GM12872 (cell line): Measurements from ENCODE around the gene ACTRT2.

Experiments used
- CTCF ChIP-seq: IDR thresholded peaks from 3 replicates; pipeline ENCODE4 v1.5.1; 2011; ENCODE audit warnings: low read depth, mild to moderate bottlenecking, low read length, moderate library complexity; ENCODE audit not compliant: insufficient read depth

The ACTRT2 gene

GRCh38 chr1:3038113-3038551 lies 16.9 kb downstream of the ACTRT2 start:
- no peak for TF ChIP-seq CTCF

DNA sequence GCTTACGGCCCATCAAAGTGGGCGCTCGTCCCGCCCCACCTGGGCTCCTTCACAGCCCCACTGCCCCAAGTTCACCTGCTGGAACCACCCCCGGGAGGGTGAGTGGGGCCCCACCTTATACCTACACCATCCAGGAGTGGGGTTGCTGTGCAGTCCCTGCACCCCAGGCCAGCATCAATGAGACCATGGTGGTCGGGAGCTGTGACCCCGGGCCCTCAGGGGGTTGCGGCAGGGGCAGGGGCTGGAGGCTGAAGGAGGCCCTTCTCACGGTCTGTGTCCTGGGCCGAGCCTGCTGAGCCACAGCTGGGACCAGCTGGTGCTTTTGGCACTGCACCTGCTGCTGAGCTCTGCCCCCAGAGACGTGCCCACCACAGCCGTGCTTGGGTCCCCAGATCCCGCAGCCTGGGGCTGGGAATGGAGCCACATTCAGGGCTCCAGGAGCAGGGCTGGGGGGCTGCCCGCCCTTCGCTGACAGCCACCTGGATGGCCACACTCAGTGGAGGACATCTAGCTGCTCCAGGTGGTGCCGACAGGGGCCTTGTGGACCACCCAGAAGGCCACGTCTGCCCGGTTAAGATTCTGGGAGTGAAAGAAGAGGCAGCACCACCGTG lies 17.4 kb downstream of the ACTRT2 start:
- TF ChIP-seq CTCF, result no peak

- TF ChIP-seq CTCF, result no peak
These were observed 18.7 kb downstream of the ACTRT2 start for GRCh38 chr1:3040004-3040403.

GRCh38 chr1:3042481-3042880 lies 21.2 kb downstream of the ACTRT2 start:
- no peak for TF ChIP-seq CTCF

- TF ChIP-seq CTCF, result no peak
These were observed 27.9 kb downstream of the ACTRT2 start for GRCh38 chr1:3049164-3049563.

DNA sequence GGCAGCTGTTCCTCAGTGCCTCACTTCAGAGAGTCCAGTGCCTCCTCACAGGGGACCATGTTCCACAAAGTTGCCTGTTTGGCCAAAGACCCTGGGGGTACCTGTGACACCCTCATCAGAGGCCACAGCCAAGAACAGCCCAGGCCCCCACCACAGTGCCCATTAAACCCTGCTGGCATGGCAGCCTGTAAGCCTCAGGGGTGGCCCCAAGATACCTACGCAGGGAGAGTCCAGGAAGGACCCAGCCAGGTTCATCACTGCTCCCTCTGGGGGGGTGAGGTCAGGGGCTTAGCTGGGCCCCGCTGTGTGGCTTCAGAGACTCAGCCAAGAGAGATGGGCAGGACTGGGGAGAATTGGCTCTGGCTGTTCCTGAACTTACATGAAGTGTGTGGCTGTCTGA lies 28.6 kb downstream of the ACTRT2 start:
- TF ChIP-seq CTCF, result no peak

DNA sequence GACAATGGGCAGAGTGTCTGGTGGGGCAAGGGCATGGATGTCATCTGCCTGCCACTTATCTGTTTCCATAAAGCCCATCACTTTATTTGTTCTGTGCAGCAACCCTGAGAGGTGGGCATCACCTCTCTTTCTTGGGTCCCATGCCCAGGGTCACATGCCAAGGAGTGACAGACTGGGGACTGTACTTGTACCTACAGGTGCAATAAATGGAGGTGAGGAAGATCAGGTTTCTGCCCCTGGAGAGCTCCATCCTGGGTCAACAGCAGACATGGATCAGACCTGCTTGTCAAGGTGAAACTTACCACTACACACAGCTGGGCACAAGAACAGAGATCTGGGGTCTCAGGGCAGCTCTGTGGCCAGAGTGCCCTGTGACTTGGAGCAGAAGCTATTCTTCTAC lies 29.3 kb downstream of the ACTRT2 start:
- no peak for TF ChIP-seq CTCF
